Uterus (tissue), 2 donors: ENCODE results near the gene ZFHX2.

Experiments
- POLR2A ChIP-seq, 2 donors: fragments of 450-650 bp; IDR thresholded peaks; one replicate each; pipeline ENCODE4 v1.6.1; 2016; ENCODE audit warnings: antibody characterized with exemption in 2 of 2, mild to moderate bottlenecking in 1 of 2, moderate library complexity in 1 of 2
- TF ChIP-seq, protein P1 (sequence below), 4 experiments: fragments of 200-600 bp in 2 of 4; fragments of 450-650 bp in 2 of 4; sonication (generic) in 2 of 4; IDR thresholded peaks; one replicate each; pipeline ENCODE4 v1.5.1; 2016 to 2019; ENCODE audit warnings: antibody characterized with exemption in 4 of 4, mild to moderate bottlenecking in 2 of 4, moderate library complexity in 1 of 4

DNA sequence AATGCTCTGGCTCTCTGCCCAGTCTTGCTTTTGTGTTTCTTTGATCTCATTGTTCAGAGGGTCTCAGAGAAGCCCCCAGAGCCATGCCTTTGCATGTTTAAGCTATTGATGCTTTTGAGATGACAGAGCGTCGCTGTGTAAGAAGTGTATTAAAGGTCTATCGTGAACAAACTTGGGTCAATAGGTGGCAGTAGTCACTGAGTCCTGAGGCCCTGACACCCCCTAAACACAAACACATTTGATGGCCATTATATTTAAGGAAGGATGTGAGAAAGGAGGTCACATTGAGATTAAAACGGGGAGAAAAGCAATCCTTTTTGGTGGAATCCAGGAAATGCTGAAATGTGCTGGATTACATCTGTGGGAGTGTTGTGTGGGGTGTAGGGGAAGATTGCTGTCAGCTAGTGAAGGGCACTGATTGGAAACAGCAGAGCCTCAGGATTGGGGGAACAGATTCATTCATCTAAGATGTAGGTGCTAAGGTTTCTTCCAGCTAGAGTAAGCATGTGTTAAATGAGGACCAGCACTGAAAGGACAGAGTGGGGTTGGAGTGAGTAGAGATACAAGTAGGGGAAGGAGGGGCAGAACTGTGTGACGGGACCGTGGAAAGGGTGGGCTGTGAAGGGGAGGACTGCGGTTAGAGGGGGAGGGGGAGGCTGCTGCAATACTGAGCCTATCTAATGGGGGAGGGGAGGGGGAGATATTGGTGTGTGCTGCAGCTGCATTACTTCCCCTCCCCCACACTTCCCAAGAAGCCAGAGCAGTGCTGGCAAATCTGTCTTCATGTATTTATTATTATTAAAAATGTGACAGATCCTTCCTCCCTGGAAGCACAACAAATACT lies 69.4 kb downstream of the ZFHX2 start:
- TF ChIP-seq, protein P1, sequence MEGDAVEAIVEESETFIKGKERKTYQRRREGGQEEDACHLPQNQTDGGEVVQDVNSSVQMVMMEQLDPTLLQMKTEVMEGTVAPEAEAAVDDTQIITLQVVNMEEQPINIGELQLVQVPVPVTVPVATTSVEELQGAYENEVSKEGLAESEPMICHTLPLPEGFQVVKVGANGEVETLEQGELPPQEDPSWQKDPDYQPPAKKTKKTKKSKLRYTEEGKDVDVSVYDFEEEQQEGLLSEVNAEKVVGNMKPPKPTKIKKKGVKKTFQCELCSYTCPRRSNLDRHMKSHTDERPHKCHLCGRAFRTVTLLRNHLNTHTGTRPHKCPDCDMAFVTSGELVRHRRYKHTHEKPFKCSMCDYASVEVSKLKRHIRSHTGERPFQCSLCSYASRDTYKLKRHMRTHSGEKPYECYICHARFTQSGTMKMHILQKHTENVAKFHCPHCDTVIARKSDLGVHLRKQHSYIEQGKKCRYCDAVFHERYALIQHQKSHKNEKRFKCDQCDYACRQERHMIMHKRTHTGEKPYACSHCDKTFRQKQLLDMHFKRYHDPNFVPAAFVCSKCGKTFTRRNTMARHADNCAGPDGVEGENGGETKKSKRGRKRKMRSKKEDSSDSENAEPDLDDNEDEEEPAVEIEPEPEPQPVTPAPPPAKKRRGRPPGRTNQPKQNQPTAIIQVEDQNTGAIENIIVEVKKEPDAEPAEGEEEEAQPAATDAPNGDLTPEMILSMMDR (IDR thresholded peaks at IDR 0.05), result no peak
- TF ChIP-seq POLR2A (IDR thresholded peaks at IDR 0.05), result no peak
